ENCODE data around the gene TNNT3.

The TNNT3 gene

GRCh38 chr11:1925373-1926155, 6.1 kb downstream of the TNNT3 start:
- in situ Hi-C loops (cut with HindIII; ENCODE audit: low sequenced_read_pairs): no loop called here
- TF ChIP-seq CTCF (IDR thresholded peaks at IDR 0.05; ENCODE audit: low read depth, low read length): no peak
- DNase-seq (ENCODE audit: low read depth, low spot score): no peak
- no peak overlapping the region for H3K4me3 ChIP-seq (ENCODE audit: low read depth, low read length)

- H3K4me3 ChIP-seq (ENCODE audit: low read depth, low read length): no peak overlapping the region
- no peak for TF ChIP-seq CTCF (IDR thresholded peaks at IDR 0.05; ENCODE audit: low read depth, low read length)
- no peak for DNase-seq (ENCODE audit: low read depth, low spot score)
- in situ Hi-C loops (cut with HindIII; ENCODE audit: low sequenced_read_pairs): no loop called here
Measured at GRCh38 chr11:1926156-1927025, 6.9 kb downstream of the TNNT3 start.

- no peak overlapping the region for H3K4me3 ChIP-seq (ENCODE audit: low read depth, low read length)
- no peak for TF ChIP-seq CTCF (IDR thresholded peaks at IDR 0.05; ENCODE audit: low read depth, low read length)
- in situ Hi-C loops (cut with HindIII; ENCODE audit: low sequenced_read_pairs): no loop called here
- DNase-seq (ENCODE audit: low read depth, low spot score): no peak
Measured at GRCh38 chr11:1927026-1927847, 7.7 kb downstream of the TNNT3 start.

- in situ Hi-C loops (cut with HindIII; ENCODE audit: low sequenced_read_pairs): no loop called here
Measured at GRCh38 chr11:1927848-1928469, 8.5 kb downstream of the TNNT3 start.

GRCh38 chr11:1928470-1928890, 9.0 kb downstream of the TNNT3 start:
- H3K4me3 ChIP-seq (ENCODE audit: low read depth, low read length): no peak overlapping the region
- in situ Hi-C loops (cut with HindIII; ENCODE audit: low sequenced_read_pairs): no loop called here
- no peak for DNase-seq (ENCODE audit: low read depth, low spot score)
- no peak for TF ChIP-seq CTCF (IDR thresholded peaks at IDR 0.05; ENCODE audit: low read depth, low read length)

More at GRCh38 chr11:1927848-1928469, 8.5 kb downstream of the TNNT3 start:
- no peak overlapping the region for H3K4me3 ChIP-seq (ENCODE audit: low read depth, low read length)
- no peak for TF ChIP-seq CTCF (IDR thresholded peaks at IDR 0.05; ENCODE audit: low read depth, low read length)
- no peak for DNase-seq (ENCODE audit: low read depth, low spot score)
